Stimulated activated CD4-positive, alpha-beta T cell treated with anti-CD3 and anti-CD28 coated beads, Interleukin-12 subunit alpha, Interleukin-12 subunit beta, amount 100 ng/mL, for 24 hours (primary cell): ENCODE data around the gene PSMA4.
A peak's percentile ranks its signal among the peaks of the same experiment; 100 is the strongest.
"Not testable (repeated sequence)": the region's sequence is repeated elsewhere in the genome, so short reads cannot be mapped to it uniquely, and the experiment has no call there.

Experiments
- DNase-seq, 2 experiments: peaks; one replicate each; pipeline ENCODE4 v3.0.0-alpha.2; 2020; ENCODE audit warnings: low read depth in 2 of 2

PSMA4 gene

GRCh38 chr15:78540141-78540870 is at the start of gene PSMA4:
Gene PSMA4 (plus strand): TSS chr15:78540444. CDS start chr15:78541928, 1,484 bp downstream.
- DNase-seq = peak; percentile 90 to 93

- DNase-seq = no peak
These were observed 47.4 kb upstream of the PSMA4 start for GRCh38 chr15:78492872-78493271.

- DNase-seq = no peak
These were observed 38.4 kb upstream of the PSMA4 start for GRCh38 chr15:78501857-78502256.

GRCh38 chr15:78502641-78503040 is 37.6 kb upstream of the PSMA4 start:
- DNase-seq = no peak

GRCh38 chr15:78506971-78507830 is 33.0 kb upstream of the PSMA4 start, which contains the start of gene HYKK:
Gene HYKK (plus strand): TSS chr15:78507577. CDS start chr15:78513089, 5,512 bp downstream.
- DNase-seq = peak; percentile 69 to 81

GRCh38 chr15:78507831-78508160 is 32.4 kb upstream of the PSMA4 start:
- DNase-seq = no peak

- no peak for DNase-seq
These were observed 32.0 kb upstream of the PSMA4 start for GRCh38 chr15:78508272-78508671.

- DNase-seq = no peak
These were observed 30.4 kb upstream of the PSMA4 start for GRCh38 chr15:78509726-78510312.

- DNase-seq = not testable (repeated sequence)
These were observed 20.2 kb upstream of the PSMA4 start for GRCh38 chr15:78520035-78520434.

GRCh38 chr15:78524230-78524629 is 16.0 kb upstream of the PSMA4 start:
- no peak for DNase-seq

GRCh38 chr15:78527325-78527724 is 12.9 kb upstream of the PSMA4 start:
- no peak for DNase-seq

GRCh38 chr15:78533331-78533730 is 6.9 kb upstream of the PSMA4 start:
- no peak for DNase-seq

- no peak for DNase-seq
These were observed 4.1 kb upstream of the PSMA4 start for GRCh38 chr15:78536134-78536533.

GRCh38 chr15:78537266-78537905 is 2.9 kb upstream of the PSMA4 start:
- no peak for DNase-seq

- no peak for DNase-seq
These were observed 1.9 kb upstream of the PSMA4 start for GRCh38 chr15:78538358-78538757.

- not testable (repeated sequence) for DNase-seq
These were observed 642 bp upstream of the PSMA4 start for GRCh38 chr15:78539464-78540140.

GRCh38 chr15:78540871-78541743 is 863 bp downstream of the PSMA4 start:
- no peak for DNase-seq

- DNase-seq = no peak
These were observed 1.4 kb downstream of the PSMA4 start for GRCh38 chr15:78541744-78542034.

GRCh38 chr15:78542647-78543046 is 2.4 kb downstream of the PSMA4 start:
- DNase-seq = no peak

GRCh38 chr15:78550194-78550593 is 9.9 kb downstream of the PSMA4 start:
- DNase-seq = no peak

- DNase-seq = no peak
These were observed 10.6 kb downstream of the PSMA4 start for GRCh38 chr15:78550815-78551214.
